GM12878 (cell line): Measurements from ENCODE around the gene GGT6. TPM values are rescaled to one million over a fixed set of nuclear protein-coding genes. Genes with fewer than 3 reads are reported as not detected.
A peak's percentile ranks its signal among the peaks of the same experiment; 100 is the strongest.

Source experiments
- CREM ChIP-seq: IDR thresholded peaks from 2 replicates; pipeline ENCODE4 v1.6.1; 2014; ENCODE audit warnings: antibody characterized with exemption, low read depth
- E2F8 ChIP-seq: fragments of 450-650 bp; IDR thresholded peaks from 2 replicates; pipeline ENCODE4 v1.6.1; 2018; ENCODE audit warnings: mild to moderate bottlenecking, low read depth, moderate library complexity; ENCODE audit not compliant: partially characterized antibody
- EGR1 ChIP-seq, 2 experiments: IDR thresholded peaks; 1 replicate in 1 of 2; 2 replicates in 1 of 2; pipeline ENCODE4 v1.6.1; 2011 to 2012; ENCODE audit warnings: low read depth in 2 of 2, low read length in 2 of 2, borderline replicate concordance in 1 of 2, mild to moderate bottlenecking in 1 of 2, moderate library complexity in 1 of 2
- EP300 ChIP-seq, 2 experiments: fragments of 150-350 bp in 1 of 2; IDR thresholded peaks; 2 replicates each; pipeline ENCODE4 v1.6.1; 2011 to 2012; ENCODE audit warnings: low read depth in 2 of 2, low read length in 2 of 2, borderline replicate concordance in 1 of 2, improper control_type of control experiment in 1 of 2, inconsistent platforms in 1 of 2; ENCODE audit not compliant: control insufficient read depth in 1 of 2
- FOXK2 ChIP-seq: fragments of 450-650 bp; IDR thresholded peaks from 2 replicates; pipeline ENCODE4 v1.6.1; 2017; ENCODE audit warnings: mild to moderate bottlenecking, moderate library complexity
- FOXM1 ChIP-seq: IDR thresholded peaks from 2 replicates; pipeline ENCODE4 v1.6.1; 2012; ENCODE audit warnings: low read depth, mild to moderate bottlenecking, inconsistent platforms, low read length, moderate library complexity
- HCFC1 ChIP-seq: fragments of 150-350 bp; IDR thresholded peaks from 2 replicates; pipeline ENCODE4 v1.6.1; 2014; ENCODE audit warnings: low read length
- MAX ChIP-seq: IDR thresholded peaks from 2 replicates; pipeline ENCODE4 v1.6.1; 2012; ENCODE audit warnings: low read depth, low read length, improper control_type of control experiment
- NFIC ChIP-seq: IDR thresholded peaks from 2 replicates; pipeline ENCODE4 v1.6.1; 2012; ENCODE audit warnings: low read depth, mild to moderate bottlenecking, inconsistent platforms, low read length, moderate library complexity
- NR2C1 ChIP-seq: fragments of 450-650 bp; IDR thresholded peaks from 2 replicates; pipeline ENCODE4 v1.6.1; 2017; ENCODE audit warnings: antibody characterized with exemption, mild to moderate bottlenecking, moderate library complexity
- POU2F2 ChIP-seq: IDR thresholded peaks from 3 replicates; pipeline ENCODE4 v1.6.1; 2011; ENCODE audit warnings: low read depth, mild to moderate bottlenecking, low read length, borderline replicate concordance
- PRDM15 ChIP-seq: fragments of 450-650 bp; formaldehyde crosslinking; IDR thresholded peaks from 2 replicates; pipeline ENCODE4 v1.4.0; 2020; ENCODE audit warnings: mild to moderate bottlenecking, moderate library complexity
- SP1 ChIP-seq: IDR thresholded peaks from one replicate; pipeline ENCODE4 v1.6.1; 2011; ENCODE audit warnings: low read depth, low read length
- SRF ChIP-seq, 2 experiments: IDR thresholded peaks; 2 replicates each; pipeline ENCODE4 v1.6.1; 2011; ENCODE audit warnings: low read depth in 2 of 2, low read length in 2 of 2, mild to moderate bottlenecking in 1 of 2, moderate library complexity in 1 of 2
- polyA plus RNA-seq, 11 experiments: library from polyadenylated mRNA; depleted of rRNA in 4 of 11; unstranded in 6 of 11; stranded (reverse) in 5 of 11; fragments of >200 nt; fragmentation: Nextera tagmentation in 4 of 11; fragmentation: Illumina TruSeq in 1 of 11; extraction: Ambion mirVana in 4 of 11; extraction: Trizol in 1 of 11; gene quantifications; 1 replicate in 1 of 11; 2 replicates in 10 of 11; pipeline versions ENCODE4 v1.2.1 to v1.2.3, GENCODE V29; 2011 to 2016; ENCODE audit warnings: inconsistent platforms in 2 of 11, missing spikeins in 2 of 11, low read depth in 1 of 11
- total RNA-seq, 4 experiments: library from RNA; depleted of rRNA in 3 of 4; stranded (reverse); fragments of >200 nt in 3 of 4; fragmentation: Illumina TruSeq in 1 of 4; extraction: Trizol in 1 of 4; gene quantifications; 2 replicates each; pipeline versions ENCODE4 v1.2.1 to v1.2.3, GENCODE V29; 2013 to 2021
- TF ChIP-seq, protein P1 (sequence below): IDR thresholded peaks from 2 replicates; pipeline ENCODE4 v1.6.1; 2012; ENCODE audit warnings: low read length, inconsistent platforms
- TF ChIP-seq, protein P2 (sequence below): fragments of 150-350 bp; IDR thresholded peaks from 2 replicates; pipeline ENCODE4 v1.6.1; 2014; ENCODE audit warnings: mild to moderate bottlenecking, low read depth, low read length

The GGT6 gene
- total and polyA plus RNA-seq, 10 of the 15 experiments (the other 5 are each of a cell fraction or from before 2014, with no cell fraction given) = 0.01 to 0.26 (median 0.13) TPM; not detected in 5

- TF ChIP-seq E2F8 = no peak
- peak; percentile 95 for TF ChIP-seq NR2C1
- no peak for TF ChIP-seq EP300 (IDR thresholded peaks at IDR 0.05; ENCODE audit: borderline replicate concordance in 1 of 2, control insufficient read depth in 1 of 2, low read depth in 2 of 2, low read length in 2 of 2)
- TF ChIP-seq, protein P1, sequence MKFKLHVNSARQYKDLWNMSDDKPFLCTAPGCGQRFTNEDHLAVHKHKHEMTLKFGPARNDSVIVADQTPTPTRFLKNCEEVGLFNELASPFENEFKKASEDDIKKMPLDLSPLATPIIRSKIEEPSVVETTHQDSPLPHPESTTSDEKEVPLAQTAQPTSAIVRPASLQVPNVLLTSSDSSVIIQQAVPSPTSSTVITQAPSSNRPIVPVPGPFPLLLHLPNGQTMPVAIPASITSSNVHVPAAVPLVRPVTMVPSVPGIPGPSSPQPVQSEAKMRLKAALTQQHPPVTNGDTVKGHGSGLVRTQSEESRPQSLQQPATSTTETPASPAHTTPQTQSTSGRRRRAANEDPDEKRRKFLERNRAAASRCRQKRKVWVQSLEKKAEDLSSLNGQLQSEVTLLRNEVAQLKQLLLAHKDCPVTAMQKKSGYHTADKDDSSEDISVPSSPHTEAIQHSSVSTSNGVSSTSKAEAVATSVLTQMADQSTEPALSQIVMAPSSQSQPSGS = no peak
- TF ChIP-seq MAX = peak; percentile 97
- TF ChIP-seq SRF (IDR thresholded peaks at IDR 0.05; ENCODE audit: low read depth in 2 of 2, low read length in 2 of 2) = no peak
- TF ChIP-seq FOXM1 = no peak
- no peak for TF ChIP-seq PRDM15 (CRISPR knock-in tag)
- no peak for TF ChIP-seq NFIC
- TF ChIP-seq POU2F2 = peak; percentile 72
- TF ChIP-seq, protein P2, sequence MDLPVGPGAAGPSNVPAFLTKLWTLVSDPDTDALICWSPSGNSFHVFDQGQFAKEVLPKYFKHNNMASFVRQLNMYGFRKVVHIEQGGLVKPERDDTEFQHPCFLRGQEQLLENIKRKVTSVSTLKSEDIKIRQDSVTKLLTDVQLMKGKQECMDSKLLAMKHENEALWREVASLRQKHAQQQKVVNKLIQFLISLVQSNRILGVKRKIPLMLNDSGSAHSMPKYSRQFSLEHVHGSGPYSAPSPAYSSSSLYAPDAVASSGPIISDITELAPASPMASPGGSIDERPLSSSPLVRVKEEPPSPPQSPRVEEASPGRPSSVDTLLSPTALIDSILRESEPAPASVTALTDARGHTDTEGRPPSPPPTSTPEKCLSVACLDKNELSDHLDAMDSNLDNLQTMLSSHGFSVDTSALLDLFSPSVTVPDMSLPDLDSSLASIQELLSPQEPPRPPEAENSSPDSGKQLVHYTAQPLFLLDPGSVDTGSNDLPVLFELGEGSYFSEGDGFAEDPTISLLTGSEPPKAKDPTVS = no peak
- peak; percentile 46; the same call in 1 of the 2 replicates for TF ChIP-seq HCFC1
- TF ChIP-seq FOXK2 = peak; percentile 74
- TF ChIP-seq EGR1 (IDR thresholded peaks at IDR 0.05; ENCODE audit: borderline replicate concordance in 1 of 2, low read depth in 2 of 2, low read length in 2 of 2) = no peak
- no peak for TF ChIP-seq SP1
- TF ChIP-seq CREM = 0 out of 2 replicates have a peak, but pooled peaks have one; percentile 5
Measured at GRCh38 chr17:4554997-4555799, 5.2 kb downstream of the GGT6 start, which contains the start of gene MYBBP1A (continued).
